Lower leg skin (tissue), 3 donors: Measurements from ENCODE around the gene PTS.

Source experiments
- POLR2A ChIP-seq, 2 donors: fragments of 450-650 bp; IDR thresholded peaks; one replicate each; pipeline ENCODE4 v1.6.1; 2016 to 2017; ENCODE audit warnings: antibody characterized with exemption in 2 of 2, mild to moderate bottlenecking in 1 of 2, moderate library complexity in 1 of 2
- TF ChIP-seq, protein P1 (sequence below), 3 donors: fragments of 450-650 bp; IDR thresholded peaks; one replicate each; pipeline ENCODE4 v1.5.1; 2016; ENCODE audit warnings: antibody characterized with exemption in 3 of 3, mild to moderate bottlenecking in 3 of 3, moderate library complexity in 2 of 3

- TF ChIP-seq, protein P1, sequence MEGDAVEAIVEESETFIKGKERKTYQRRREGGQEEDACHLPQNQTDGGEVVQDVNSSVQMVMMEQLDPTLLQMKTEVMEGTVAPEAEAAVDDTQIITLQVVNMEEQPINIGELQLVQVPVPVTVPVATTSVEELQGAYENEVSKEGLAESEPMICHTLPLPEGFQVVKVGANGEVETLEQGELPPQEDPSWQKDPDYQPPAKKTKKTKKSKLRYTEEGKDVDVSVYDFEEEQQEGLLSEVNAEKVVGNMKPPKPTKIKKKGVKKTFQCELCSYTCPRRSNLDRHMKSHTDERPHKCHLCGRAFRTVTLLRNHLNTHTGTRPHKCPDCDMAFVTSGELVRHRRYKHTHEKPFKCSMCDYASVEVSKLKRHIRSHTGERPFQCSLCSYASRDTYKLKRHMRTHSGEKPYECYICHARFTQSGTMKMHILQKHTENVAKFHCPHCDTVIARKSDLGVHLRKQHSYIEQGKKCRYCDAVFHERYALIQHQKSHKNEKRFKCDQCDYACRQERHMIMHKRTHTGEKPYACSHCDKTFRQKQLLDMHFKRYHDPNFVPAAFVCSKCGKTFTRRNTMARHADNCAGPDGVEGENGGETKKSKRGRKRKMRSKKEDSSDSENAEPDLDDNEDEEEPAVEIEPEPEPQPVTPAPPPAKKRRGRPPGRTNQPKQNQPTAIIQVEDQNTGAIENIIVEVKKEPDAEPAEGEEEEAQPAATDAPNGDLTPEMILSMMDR (IDR thresholded peaks at IDR 0.05): no peak
- TF ChIP-seq POLR2A (IDR thresholded peaks at IDR 0.05): no peak
Observed at GRCh38 chr11:112221274-112221835, 4.9 kb upstream of the PTS start.
